IPS-15b (cell line): ENCODE results near the gene CCSER1.
"Not testable (repeated sequence)": the region's sequence is repeated elsewhere in the genome, so short reads cannot be mapped to it uniquely, and the experiment has no call there.

ENCODE experiments used
- H3K27me3 ChIP-seq: one replicate; pipeline ENCODE4 v1.6.1; 2013; ENCODE audit warnings: low read length; ENCODE audit not compliant: control insufficient read depth, insufficient read depth
- H3K36me3 ChIP-seq: one replicate; pipeline ENCODE4 v1.6.1; 2013; ENCODE audit warnings: low read length; ENCODE audit not compliant: control insufficient read depth, insufficient read depth
- H3K4me1 ChIP-seq: one replicate; pipeline ENCODE4 v1.6.1; 2013; ENCODE audit warnings: mild to moderate bottlenecking, low read length; ENCODE audit not compliant: control insufficient read depth, insufficient read depth
- H3K4me3 ChIP-seq: one replicate; pipeline ENCODE4 v1.5.1; 2013; ENCODE audit warnings: low read depth, low read length
- H3K9ac ChIP-seq: one replicate; pipeline ENCODE4 v1.6.1; 2013; ENCODE audit warnings: low read depth, mild to moderate bottlenecking, low read length
- H3K9me3 ChIP-seq: one replicate; pipeline ENCODE4 v1.6.1; 2013; ENCODE audit warnings: mild to moderate bottlenecking, low read length; ENCODE audit not compliant: control insufficient read depth, insufficient read depth

CCSER1 gene

DNA sequence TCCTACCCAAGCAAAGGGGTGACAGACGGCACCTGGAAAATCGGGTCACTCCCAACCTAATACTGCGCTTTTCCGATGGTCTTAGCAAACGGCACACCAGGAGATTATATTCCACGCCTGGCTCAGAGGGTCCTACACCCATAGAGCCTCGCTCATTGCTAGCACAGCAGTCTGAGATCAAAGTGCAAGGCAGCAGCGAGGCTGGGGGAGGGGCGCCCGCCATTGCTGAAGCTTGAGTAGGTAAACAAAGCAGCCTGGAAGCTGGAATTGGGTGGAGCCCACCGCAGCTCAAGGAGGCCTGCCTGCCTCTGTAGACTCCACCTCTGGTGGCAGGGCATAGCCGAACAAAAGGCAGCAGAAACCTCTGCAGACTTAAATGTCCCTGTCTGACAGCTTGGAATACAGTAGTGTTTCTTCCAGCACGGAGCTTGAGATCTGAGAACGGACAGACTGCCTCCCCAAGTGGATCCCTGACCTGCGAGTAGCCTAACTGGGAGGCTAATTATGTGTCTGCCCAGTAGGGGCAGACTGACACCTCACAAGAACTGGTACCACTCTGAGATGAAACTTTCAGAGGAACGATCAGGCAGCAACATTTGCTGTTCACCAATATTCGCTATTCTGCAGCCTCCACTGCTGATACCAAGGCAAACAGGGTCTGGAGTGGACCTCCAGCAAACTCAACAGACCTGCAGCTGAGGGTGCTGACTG is 784.7 kb downstream of the CCSER1 start:
- H3K4me1 ChIP-seq, H3K9ac ChIP-seq, H3K27me3 ChIP-seq, H3K4me3 ChIP-seq, H3K36me3 ChIP-seq, H3K9me3 ChIP-seq: not testable (repeated sequence)

DNA sequence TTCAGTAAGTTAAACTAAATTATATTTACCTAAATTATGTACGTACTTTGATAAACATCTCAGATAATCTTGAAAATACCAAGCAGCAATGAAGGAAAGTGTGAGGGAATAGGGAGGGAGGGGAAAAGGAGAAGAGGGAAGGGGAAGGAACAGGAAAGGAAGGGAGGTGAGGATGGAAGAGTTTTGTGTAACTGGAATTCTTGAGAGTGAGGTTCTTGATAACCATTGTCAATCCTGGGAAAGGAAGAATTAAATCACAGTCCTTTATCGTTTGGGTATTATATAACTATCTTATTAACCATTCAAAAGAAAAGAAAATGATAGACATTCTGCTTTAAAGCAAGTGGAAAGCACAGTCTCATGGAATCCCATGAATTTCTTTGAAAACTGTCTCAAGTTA is 795.0 kb downstream of the CCSER1 start:
- H3K27me3 ChIP-seq, result no peaks in the 10 kb centered on the region
- H3K9ac ChIP-seq, result no peak overlapping the region
- no peaks in the 10 kb centered on the region for H3K4me1 ChIP-seq
- H3K36me3 ChIP-seq, result no peaks in the 10 kb centered on the region
- no peak overlapping the region for H3K4me3 ChIP-seq
- no peaks in the 10 kb centered on the region for H3K9me3 ChIP-seq

DNA sequence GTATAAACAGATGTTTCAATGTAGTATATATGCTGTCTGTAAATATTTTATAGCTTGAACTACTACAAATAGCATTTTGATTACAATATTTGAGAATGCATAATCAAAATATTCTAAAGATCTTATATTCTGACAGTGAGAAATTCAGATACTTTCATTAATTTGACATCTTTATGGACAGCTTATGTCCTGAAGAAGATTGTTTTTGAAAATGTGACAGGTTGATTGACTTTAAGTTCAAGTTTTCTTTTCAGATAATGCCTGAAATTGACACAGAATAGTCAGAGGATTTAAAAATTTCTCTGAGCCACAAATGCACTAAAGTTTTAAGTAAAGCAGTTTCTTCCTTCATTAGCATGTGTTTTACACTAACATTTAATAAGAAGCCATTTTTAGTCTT is 799.8 kb downstream of the CCSER1 start:
- H3K4me3 ChIP-seq, result no peak overlapping the region

DNA sequence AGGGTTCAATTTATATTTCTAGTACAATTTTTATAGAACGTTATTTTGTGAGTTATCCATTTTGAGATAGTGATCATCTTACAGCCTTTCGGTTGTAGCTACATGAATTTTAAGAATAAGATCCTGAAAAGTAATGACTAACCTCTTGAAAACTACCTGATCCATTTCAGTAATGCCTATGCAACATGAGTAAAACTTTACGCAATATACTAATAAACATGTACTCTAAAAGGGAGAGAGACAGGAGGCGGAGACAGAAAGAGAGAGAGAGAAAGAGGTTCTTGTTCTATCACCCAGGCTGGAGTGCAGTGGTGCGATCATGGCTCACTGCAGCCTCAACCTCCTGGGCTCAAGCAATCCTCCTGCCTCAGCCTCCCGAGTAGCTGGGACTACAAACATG is 816.1 kb downstream of the CCSER1 start:
- no peak overlapping the region for H3K9ac ChIP-seq
- H3K4me3 ChIP-seq, result no peak overlapping the region
- no peaks in the 10 kb centered on the region for H3K27me3 ChIP-seq
- H3K36me3 ChIP-seq, result no peaks in the 10 kb centered on the region
- H3K4me1 ChIP-seq, result no peaks in the 10 kb centered on the region
- H3K9me3 ChIP-seq, result no peaks in the 10 kb centered on the region

More for the DNA sequence above, 799.8 kb downstream of the CCSER1 start:
- Histone ChIP-seq H3K9ac (no peak overlapping the region), H3K4me1 (no peaks in the 10 kb centered on the region), H3K36me3 (no peaks in the 10 kb centered on the region), H3K9me3 (no peaks in the 10 kb centered on the region), H3K27me3 (no peaks in the 10 kb centered on the region)

DNA sequence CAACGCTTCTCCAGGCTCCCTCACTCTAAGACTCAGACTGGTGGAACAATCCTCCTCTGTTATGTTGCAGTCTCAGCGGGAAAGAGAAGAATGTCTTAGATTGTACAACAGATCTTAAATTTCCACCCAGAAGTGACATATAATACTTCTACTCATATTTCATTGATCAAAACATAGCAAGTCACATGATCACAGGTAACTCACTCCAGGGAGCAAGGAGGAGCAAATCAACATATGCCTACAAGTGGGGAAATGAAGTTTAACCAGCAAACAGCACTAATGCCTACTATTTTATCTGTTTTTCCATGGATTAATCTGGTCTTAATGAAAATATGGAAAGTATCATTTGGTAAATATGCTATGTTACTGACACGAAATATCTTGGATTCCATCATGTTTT is 819.8 kb downstream of the CCSER1 start:
- Histone ChIP-seq H3K36me3 (no peaks in the 10 kb centered on the region), H3K4me1 (peaks cover 3% of the 10 kb centered on the region), H3K27me3 (no peaks in the 10 kb centered on the region), H3K4me3 (no peak overlapping the region), H3K9me3 (no peaks in the 10 kb centered on the region), H3K9ac (no peak overlapping the region)

DNA sequence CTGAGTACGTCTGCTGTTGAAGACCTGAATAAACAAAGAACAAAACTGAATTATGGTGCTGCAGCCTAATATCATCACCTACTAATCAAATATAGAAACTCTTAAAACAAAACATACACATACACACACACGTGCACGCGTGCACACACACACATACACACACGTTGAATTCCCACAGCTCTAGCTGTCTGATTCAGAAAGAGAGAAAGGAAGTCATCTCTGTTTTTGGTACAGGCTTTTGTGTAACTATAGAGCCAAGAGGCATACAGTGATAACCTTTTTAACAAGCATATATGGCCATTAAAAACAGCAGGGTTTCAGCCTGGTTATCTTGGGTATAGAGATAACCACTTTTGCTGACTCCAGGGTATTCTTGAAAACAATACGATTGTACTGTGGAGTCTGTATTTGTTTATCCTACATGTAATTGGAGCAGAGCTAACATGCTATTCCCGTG is 823.2 kb downstream of the CCSER1 start:
- no peaks in the 10 kb centered on the region for H3K9me3 ChIP-seq
- H3K4me3 ChIP-seq, result no peak overlapping the region
- H3K4me1 ChIP-seq, result peaks cover 3% of the 10 kb centered on the region
- no peak overlapping the region for H3K9ac ChIP-seq
- no peaks in the 10 kb centered on the region for H3K27me3 ChIP-seq
- no peaks in the 10 kb centered on the region for H3K36me3 ChIP-seq

DNA sequence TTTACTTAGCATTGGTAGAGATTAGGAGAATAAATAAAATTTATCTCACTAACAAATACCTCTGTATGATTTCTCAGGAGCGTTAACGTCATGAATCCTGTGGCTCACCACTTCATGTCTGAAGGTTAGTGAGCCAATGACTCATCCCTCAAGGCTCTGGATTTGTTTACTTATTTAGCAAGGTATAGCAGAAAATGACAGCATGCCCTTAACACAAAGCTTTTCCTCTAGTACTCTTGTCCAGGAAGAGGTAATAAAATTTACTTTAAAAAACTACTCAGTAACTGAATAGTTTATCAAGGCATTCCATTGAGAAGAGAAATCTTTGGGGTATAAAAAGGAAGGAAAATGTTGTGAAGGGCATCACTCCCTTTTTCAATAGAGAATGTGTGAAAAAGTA is 823.8 kb downstream of the CCSER1 start:
- H3K4me1 ChIP-seq, result peaks cover 3% of the 10 kb centered on the region
- H3K36me3 ChIP-seq, result no peaks in the 10 kb centered on the region
- H3K9ac ChIP-seq, result no peak overlapping the region
- no peaks in the 10 kb centered on the region for H3K9me3 ChIP-seq
- no peak overlapping the region for H3K4me3 ChIP-seq
- no peaks in the 10 kb centered on the region for H3K27me3 ChIP-seq

DNA sequence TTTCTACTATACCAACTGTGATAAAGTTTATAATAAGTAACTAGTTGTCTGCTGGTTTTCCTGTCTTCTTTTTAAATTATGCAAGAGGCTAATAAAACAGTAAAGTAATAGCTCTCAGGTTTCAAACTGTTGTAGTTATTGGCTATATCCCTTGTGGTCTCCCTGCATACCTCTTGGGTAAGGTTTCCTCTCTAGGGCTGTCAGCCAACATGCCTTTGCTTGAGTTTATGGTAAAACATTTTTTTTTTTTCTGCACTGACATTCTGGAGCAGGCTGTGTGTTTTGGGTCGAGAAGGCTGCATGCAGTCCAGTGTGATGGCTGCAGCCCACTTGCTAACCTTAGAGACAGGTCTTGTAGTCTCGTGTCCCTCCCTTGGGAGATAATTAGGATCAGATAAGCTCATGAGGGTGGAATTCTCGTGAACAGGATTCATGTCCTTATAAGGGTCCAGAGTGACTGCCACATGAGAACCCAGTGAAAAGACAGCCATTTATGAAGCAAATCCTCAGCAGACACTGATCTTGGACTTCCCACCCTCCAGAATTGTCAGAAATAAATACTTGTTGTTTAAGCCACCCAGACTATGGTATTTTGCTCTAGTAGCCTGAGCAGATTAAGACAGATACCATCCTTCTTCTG is 831.2 kb downstream of the CCSER1 start:
- Histone ChIP-seq H3K27me3 (no peaks in the 10 kb centered on the region), H3K4me3 (no peak overlapping the region), H3K9me3 (no peaks in the 10 kb centered on the region), H3K9ac (no peak overlapping the region), H3K4me1 (no peaks in the 10 kb centered on the region), H3K36me3 (no peaks in the 10 kb centered on the region)

DNA sequence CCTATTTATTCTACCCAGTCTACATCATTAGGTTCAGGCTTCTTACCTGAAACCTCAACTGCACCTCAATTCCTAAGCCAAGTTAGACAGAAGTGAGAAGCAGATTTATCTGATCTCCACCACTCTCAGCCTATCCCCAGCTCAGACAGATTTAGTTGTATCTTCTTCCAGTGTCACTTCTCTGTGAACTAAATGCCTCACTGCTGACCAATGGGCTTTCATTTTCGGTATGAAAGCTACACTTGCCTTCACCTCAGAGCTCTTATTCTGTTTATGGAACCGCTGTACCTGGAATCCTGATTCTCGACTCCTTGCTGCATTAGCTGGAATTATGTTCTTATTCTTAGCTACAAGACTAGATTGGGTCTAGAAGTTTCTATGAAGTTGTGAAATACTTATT is 833.2 kb downstream of the CCSER1 start:
- H3K36me3 ChIP-seq, result no peaks in the 10 kb centered on the region
- no peak overlapping the region for H3K4me3 ChIP-seq
- no peaks in the 10 kb centered on the region for H3K27me3 ChIP-seq
- H3K4me1 ChIP-seq, result no peaks in the 10 kb centered on the region
- H3K9me3 ChIP-seq, result no peaks in the 10 kb centered on the region
- no peak overlapping the region for H3K9ac ChIP-seq

DNA sequence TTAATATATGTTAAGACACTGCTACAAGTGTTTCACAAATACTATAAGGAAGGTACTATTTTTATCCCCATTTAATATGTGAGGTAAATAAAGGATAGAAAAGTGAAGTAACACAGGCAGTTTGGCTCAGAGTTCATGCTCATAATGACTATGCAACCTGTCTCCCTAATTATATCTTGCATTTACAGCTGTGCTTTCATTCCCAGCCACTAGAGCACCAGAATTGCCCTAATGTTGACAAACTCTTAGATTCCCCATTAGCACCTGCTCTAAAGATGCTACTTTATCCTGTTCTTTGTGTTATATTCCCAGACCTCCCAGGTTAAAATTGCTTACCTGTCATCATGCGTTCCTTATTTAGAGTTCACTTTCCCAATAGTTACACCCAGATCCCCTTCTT is 833.6 kb downstream of the CCSER1 start:
- Histone ChIP-seq H3K9ac (no peak overlapping the region), H3K4me1 (no peaks in the 10 kb centered on the region), H3K36me3 (no peaks in the 10 kb centered on the region), H3K4me3 (no peak overlapping the region), H3K9me3 (no peaks in the 10 kb centered on the region), H3K27me3 (no peaks in the 10 kb centered on the region)

DNA sequence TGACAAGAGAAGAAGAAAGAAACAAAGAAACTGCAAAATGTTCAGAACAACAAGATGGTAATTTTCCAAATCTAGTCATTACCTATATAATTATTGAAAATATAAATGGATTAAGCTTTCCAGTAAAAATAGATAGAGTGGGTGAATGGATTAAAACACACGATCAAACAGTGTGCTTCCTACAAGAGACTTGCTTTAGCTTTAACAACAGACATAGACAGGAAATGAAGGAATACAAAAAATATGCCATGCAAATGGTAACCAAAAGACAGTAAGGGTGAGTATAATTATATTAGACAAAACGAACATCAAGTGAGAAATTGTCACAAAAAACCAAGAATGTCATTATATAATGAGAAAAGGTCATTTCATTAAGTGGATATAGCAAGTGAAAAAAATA is 842.8 kb downstream of the CCSER1 start:
- Histone ChIP-seq H3K27me3 (no peaks in the 10 kb centered on the region), H3K36me3 (no peaks in the 10 kb centered on the region), H3K4me3 (no peak overlapping the region), H3K4me1 (no peaks in the 10 kb centered on the region), H3K9ac (no peak overlapping the region), H3K9me3 (no peaks in the 10 kb centered on the region)

DNA sequence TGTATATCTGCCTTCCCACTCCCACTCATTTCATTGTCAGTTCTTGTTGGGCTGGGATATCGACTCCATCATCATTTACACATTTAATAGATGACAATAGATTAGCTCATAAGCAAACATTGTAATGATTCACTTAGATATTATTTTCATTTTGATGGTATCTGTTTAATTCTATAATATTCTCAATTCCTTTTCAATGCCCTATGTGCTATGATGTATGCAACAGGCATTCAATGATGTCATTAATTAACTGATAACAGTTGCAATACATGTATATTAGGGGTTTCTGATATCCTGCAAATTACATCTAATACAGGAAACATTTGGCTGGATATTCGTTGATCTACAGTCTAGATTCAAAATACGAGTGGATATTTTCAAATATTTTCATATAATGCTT is 850.5 kb downstream of the CCSER1 start:
- Histone ChIP-seq H3K9ac (no peak overlapping the region), H3K9me3 (no peaks in the 10 kb centered on the region), H3K27me3 (no peaks in the 10 kb centered on the region), H3K4me3 (no peak overlapping the region), H3K36me3 (no peaks in the 10 kb centered on the region), H3K4me1 (no peaks in the 10 kb centered on the region)
